ENCODE data around the gene RNF212B.

GRCh38 chr14:23269193-23269592 lies 31.5 kb downstream of the RNF212B start:
- TF ChIP-seq RAD21 (conservative IDR thresholded peaks at IDR 0.05 in 1 of 2, IDR thresholded peaks at IDR 0.05 in 1 of 2) (no peak), NFE2L2 (conservative IDR thresholded peaks at IDR 0.05; ENCODE audit: low read length) (no peak), JUN (IDR thresholded peaks at IDR 0.05) (no peak), CEBPB (IDR thresholded peaks at IDR 0.05) (no peak), CTCF (IDR thresholded peaks at IDR 0.05) (no peak), CHD2 (IDR thresholded peaks at IDR 0.05; ENCODE audit: low read length, partially characterized antibody) (no peak), POLR2A (IDR thresholded peaks at IDR 0.05; ENCODE audit: low read length) (no peak), BHLHE40 (IDR thresholded peaks at IDR 0.05; ENCODE audit: low read depth, low read length) (no peak), ESRRA (IDR thresholded peaks at IDR 0.05; ENCODE audit: borderline replicate concordance, low read length) (no peak), MAZ (IDR thresholded peaks at IDR 0.05; ENCODE audit: borderline replicate concordance, low read depth, low read length) (no peak), USF2 (IDR thresholded peaks at IDR 0.05) (no peak), TP53 (CRISPR knock-in tag; IDR thresholded peaks at IDR 0.05) (no peak)
